GM21390 (cell line): ENCODE measurements around the gene RHCG.

Source experiments
- ATAC-seq: cut with Tn5 transposase; IDR thresholded peaks from one replicate; pipeline ENCODE4 v1.9.1; 2021; ENCODE audit not compliant: unreplicated experiment

The RHCG gene

GRCh38 chr15:89446255-89446891 lies 50.0 kb downstream of the RHCG start:
- ATAC-seq: no peak

- ATAC-seq: no peak
Observed at GRCh38 chr15:89445518-89445917, 50.9 kb downstream of the RHCG start.

- no peak for ATAC-seq
Observed at GRCh38 chr15:89444241-89445225, 51.9 kb downstream of the RHCG start.

GRCh38 chr15:89443581-89443980 lies 52.8 kb downstream of the RHCG start:
- no peak for ATAC-seq

- no peak for ATAC-seq
Observed at GRCh38 chr15:89442671-89443307, 53.6 kb downstream of the RHCG start.

GRCh38 chr15:89442155-89442554 lies 54.2 kb downstream of the RHCG start:
- ATAC-seq: no peak

GRCh38 chr15:89441295-89441812 lies 55.0 kb downstream of the RHCG start:
- peak; percentile 97 for ATAC-seq

GRCh38 chr15:89439764-89440163 lies 56.6 kb downstream of the RHCG start:
- ATAC-seq: no peak

- ATAC-seq: no peak
Observed at GRCh38 chr15:89436560-89437311, 59.6 kb downstream of the RHCG start.

GRCh38 chr15:89435362-89435761 lies 61.0 kb downstream of the RHCG start:
- no peak for ATAC-seq

GRCh38 chr15:89433686-89434085 lies 62.7 kb downstream of the RHCG start:
- no peak for ATAC-seq

GRCh38 chr15:89430530-89431341 lies 65.6 kb downstream of the RHCG start:
- peak; percentile 96 for ATAC-seq

GRCh38 chr15:89429986-89430385 lies 66.4 kb downstream of the RHCG start:
- ATAC-seq: no peak

GRCh38 chr15:89429023-89429422 lies 67.4 kb downstream of the RHCG start:
- ATAC-seq: no peak

GRCh38 chr15:89428246-89428645 lies 68.1 kb downstream of the RHCG start:
- no peak for ATAC-seq

- no peak for ATAC-seq
Observed at GRCh38 chr15:89426500-89426899, 69.9 kb downstream of the RHCG start.

GRCh38 chr15:89423981-89424380 lies 72.4 kb downstream of the RHCG start:
- ATAC-seq: no peak
